Calu3 (cell line): ENCODE results near the gene SLC6A9. TPM values are rescaled to one million over a fixed set of nuclear protein-coding genes. Genes with fewer than 3 reads are reported as not detected.

Experiments
- BruUV-seq: library from RNA; stranded (reverse); fragments of 400-500 nt; replicated peaks from 2 replicates; lab custom pipeline; 2021; lab: Mats Ljungman, UMichigan
- CTCF ChIA-PET: fragments of 300-600 bp; sonication (Branson Sonifier 250); formaldehyde crosslinking; loops from one replicate; lab custom pipeline; 2022; ENCODE audit warnings: antibody characterized with exemption; lab: Charles Lee
- DNase-seq: peaks from one replicate; pipeline ENCODE4 v3.0.0; 2022
- H3K27ac Mint-ChIP-seq: one replicate; pipeline ENCODE4 v1.8.0; 2022; ENCODE audit warnings: mixed read lengths; ENCODE audit not compliant: unreplicated experiment
- H3K27me3 Mint-ChIP-seq: one replicate; pipeline ENCODE4 v1.8.0; 2022; ENCODE audit warnings: mixed read lengths; ENCODE audit not compliant: unreplicated experiment
- H3K36me3 Mint-ChIP-seq: one replicate; pipeline ENCODE4 v1.8.0; 2022; ENCODE audit warnings: mild to moderate bottlenecking, moderate library complexity, mixed read lengths; ENCODE audit not compliant: insufficient read depth, unreplicated experiment
- H3K4me1 Mint-ChIP-seq: one replicate; pipeline ENCODE4 v1.8.0; 2022; ENCODE audit warnings: mild to moderate bottlenecking, low read depth, mixed read lengths; ENCODE audit not compliant: unreplicated experiment
- H3K4me3 Mint-ChIP-seq: one replicate; pipeline ENCODE4 v1.8.0; 2022; ENCODE audit warnings: mild to moderate bottlenecking, low read depth, moderate library complexity, mixed read lengths; ENCODE audit not compliant: unreplicated experiment
- H3K9me3 Mint-ChIP-seq: one replicate; pipeline ENCODE4 v1.8.0; 2022; ENCODE audit warnings: low read depth, mixed read lengths; ENCODE audit not compliant: unreplicated experiment
- intact Hi-C: fragments of 100-400 bp; cut with micrococcal nuclease; formaldehyde crosslinking; loops from one replicate; pipeline ENCODE4 v1.10.0; 2022; ENCODE audit not compliant: unreplicated experiment
- total RNA-seq: library from RNA; stranded (reverse); gene quantifications from 2 replicates; pipeline ENCODE4 v1.2.3, GENCODE V29; 2022
- TF ChIP-seq, protein P1 (sequence below): fragments of 200-600 bp; IDR thresholded peaks from one replicate; pipeline ENCODE4 v1.8.0; 2022; ENCODE audit warnings: antibody characterized with exemption; ENCODE audit not compliant: unreplicated experiment

SLC6A9 gene
- total RNA-seq, 1 experiment from 2014 or later = 18.2 TPM

DNA sequence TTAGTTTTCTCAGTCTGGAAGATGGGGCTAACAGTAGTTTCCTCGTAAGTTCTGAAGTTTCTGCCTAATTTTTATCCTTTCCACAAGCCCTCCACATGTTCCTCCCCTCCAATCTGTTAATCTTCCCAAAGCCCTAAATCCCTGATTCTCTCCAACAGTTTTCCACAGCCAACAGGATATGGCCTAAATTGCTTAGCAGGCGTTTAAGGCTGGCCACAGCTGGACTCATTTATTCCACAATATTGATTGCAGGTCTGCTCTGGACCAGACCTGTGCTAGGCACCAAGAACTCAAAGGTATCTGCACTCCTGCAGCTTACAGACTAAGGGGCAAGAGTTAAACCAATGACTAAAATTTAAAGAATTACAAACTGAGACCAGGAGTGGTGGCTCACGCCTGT lies 3.9 kb downstream of the SLC6A9 start:
- H3K9me3 Mint-ChIP-seq = no peaks in the 10 kb centered on the region
- TF ChIP-seq, protein P1, sequence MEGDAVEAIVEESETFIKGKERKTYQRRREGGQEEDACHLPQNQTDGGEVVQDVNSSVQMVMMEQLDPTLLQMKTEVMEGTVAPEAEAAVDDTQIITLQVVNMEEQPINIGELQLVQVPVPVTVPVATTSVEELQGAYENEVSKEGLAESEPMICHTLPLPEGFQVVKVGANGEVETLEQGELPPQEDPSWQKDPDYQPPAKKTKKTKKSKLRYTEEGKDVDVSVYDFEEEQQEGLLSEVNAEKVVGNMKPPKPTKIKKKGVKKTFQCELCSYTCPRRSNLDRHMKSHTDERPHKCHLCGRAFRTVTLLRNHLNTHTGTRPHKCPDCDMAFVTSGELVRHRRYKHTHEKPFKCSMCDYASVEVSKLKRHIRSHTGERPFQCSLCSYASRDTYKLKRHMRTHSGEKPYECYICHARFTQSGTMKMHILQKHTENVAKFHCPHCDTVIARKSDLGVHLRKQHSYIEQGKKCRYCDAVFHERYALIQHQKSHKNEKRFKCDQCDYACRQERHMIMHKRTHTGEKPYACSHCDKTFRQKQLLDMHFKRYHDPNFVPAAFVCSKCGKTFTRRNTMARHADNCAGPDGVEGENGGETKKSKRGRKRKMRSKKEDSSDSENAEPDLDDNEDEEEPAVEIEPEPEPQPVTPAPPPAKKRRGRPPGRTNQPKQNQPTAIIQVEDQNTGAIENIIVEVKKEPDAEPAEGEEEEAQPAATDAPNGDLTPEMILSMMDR = no peak
- H3K4me1 Mint-ChIP-seq = peaks cover 46% of the 10 kb centered on the region
- intact Hi-C loops = no loop called here
- CTCF ChIA-PET = no interaction called here
- peaks cover 52% of the 10 kb centered on the region for H3K36me3 Mint-ChIP-seq
- no TSS peak for BruUV-seq
- DNase-seq = no peak
- no peak overlapping the region for H3K27ac Mint-ChIP-seq
- H3K27me3 Mint-ChIP-seq = no peaks in the 10 kb centered on the region
- H3K4me3 Mint-ChIP-seq = no peak overlapping the region

DNA sequence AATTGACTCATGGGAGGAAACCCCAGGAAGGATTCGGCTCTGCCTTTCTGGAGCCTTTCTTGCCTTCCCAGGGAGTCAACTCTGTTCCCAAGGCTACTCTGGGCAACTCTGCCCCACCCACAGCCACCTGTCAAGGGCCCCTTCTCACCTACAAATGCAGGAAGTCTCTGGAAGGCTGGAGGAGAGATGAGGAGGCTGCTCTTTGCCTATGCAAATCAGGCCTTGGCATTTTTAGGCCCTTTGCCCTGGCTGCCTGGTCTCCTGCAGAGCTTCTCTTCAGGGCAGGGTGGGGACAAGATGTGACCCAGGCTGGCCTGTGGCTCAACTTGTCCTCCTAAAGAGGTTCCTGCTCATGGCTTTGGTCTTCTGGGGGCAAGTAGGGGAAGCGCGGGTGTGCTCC lies 5.4 kb downstream of the SLC6A9 start:
- Mint-ChIP-seq H3K27ac (no peak overlapping the region), H3K4me1 (peaks cover 37% of the 10 kb centered on the region), H3K4me3 (no peak overlapping the region), H3K27me3 (no peaks in the 10 kb centered on the region), H3K9me3 (no peaks in the 10 kb centered on the region), H3K36me3 (peaks cover 38% of the 10 kb centered on the region)
- TF ChIP-seq, protein P1 = no peak
- BruUV-seq = no TSS peak
- CTCF ChIA-PET = interaction anchor here (0.7 kb wide), 3 partner anchors 9 to 854 kb away, joined by 4 to 6 read pairs (median 5); partner anchors contain the start of genes CFAP57 and EBNA1BP2
- intact Hi-C loops = no loop called here
- DNase-seq = peak; percentile 43

DNA sequence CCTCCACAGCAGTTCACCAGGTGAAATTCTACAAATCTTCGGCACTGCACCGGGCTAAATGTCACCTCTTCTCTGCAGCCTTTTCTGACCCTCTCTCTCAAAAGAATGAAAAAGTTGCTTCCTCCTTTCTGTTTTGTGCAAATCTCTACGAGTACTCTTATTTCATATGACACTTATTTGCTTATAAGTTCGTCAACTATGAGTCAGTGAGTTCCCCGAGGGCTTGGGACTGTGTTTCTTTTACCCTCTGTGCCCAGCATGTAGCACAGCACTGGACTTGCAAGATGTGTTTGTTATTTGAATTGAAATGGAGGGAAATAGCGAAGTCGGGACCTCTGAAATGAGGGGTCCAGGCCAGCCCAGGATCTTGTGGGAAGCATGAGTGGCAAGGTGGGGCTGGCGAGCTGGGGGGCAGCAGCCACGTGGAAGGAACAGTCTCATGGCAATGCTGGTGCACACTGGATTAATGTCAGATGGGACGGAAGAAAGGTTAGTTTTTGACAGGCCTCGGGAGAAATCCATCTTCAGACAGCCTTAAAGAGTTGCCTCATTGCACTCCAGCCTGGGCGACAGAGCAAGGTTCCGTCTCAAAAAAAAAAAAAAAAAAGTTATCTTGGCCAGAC lies 6.2 kb downstream of the SLC6A9 start:
- Mint-ChIP-seq H3K4me1 (peaks cover 37% of the 10 kb centered on the region), H3K27me3 (no peaks in the 10 kb centered on the region), H3K36me3 (peaks cover 33% of the 10 kb centered on the region), H3K27ac (no peak overlapping the region), H3K4me3 (peak overlapping the region; percentile 27), H3K9me3 (no peaks in the 10 kb centered on the region)
- no peak for DNase-seq
- TF ChIP-seq, protein P1 = no peak
- no TSS peak for BruUV-seq
- CTCF ChIA-PET = interaction anchor here (0.6 to 1.4 kb wide), 6 partner anchors 10 to 853 kb away, joined by 3 to 5 read pairs (median 4); partner anchors contain the start of genes CFAP57 and EBNA1BP2
- intact Hi-C loops = no loop called here

DNA sequence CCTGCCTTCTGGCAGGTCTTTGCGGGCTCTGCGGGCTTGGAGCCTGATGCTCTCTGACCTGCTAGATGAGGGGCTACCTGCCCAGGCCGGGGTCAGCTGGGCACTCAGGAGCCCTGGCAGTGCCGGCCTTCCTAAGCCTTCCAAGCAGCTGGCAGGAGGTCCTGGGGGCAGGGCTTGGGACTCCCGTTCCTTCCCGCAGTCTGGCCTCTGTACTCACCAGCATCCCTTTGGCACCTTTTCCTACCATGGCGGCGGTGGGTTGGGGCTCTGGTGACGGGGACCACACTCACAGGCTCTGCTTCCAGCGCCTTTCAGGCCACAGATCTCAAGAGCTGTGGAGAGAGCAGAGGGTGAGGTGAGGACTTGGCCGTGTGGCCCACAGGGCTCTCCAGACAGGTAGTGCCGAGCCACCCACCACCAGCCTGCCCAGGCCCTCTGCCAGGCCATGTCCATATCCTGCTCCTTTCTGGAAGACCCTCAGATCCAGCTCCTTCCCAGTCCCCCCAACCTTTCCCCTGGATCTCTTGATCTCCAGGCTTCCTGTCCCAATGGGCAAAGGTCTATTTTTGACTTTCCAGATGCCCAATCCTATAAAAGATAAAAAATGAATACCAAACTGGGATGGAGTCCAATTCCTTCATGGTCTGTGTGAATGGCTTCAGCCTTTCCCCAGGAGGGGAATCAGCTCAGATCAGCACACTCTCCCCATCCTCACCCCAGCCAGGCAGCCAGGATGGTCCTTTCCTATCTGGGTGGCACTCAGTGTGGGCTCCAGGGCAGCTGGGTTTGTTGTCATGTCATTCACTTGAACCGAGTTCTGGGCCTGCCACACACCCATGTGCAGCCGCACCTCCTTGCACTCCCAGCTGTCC lies 7.0 kb downstream of the SLC6A9 start:
- DNase-seq = no peak
- H3K9me3 Mint-ChIP-seq = no peaks in the 10 kb centered on the region
- CTCF ChIA-PET = interaction anchor here (0.6 to 1.4 kb wide), 3 partner anchors 10 to 24 kb away, joined by 3 to 5 read pairs (median 4); no protein-coding TSS in a partner anchor
- H3K4me1 Mint-ChIP-seq = peaks cover 31% of the 10 kb centered on the region
- intact Hi-C loops = no loop called here
- H3K4me3 Mint-ChIP-seq = peak overlapping the region; percentile 27
- H3K27me3 Mint-ChIP-seq = no peaks in the 10 kb centered on the region
- H3K27ac Mint-ChIP-seq = no peak overlapping the region
- peaks cover 26% of the 10 kb centered on the region for H3K36me3 Mint-ChIP-seq
- TF ChIP-seq, protein P1 = no peak
- BruUV-seq = no TSS peak
